Esophagus squamous epithelium (tissue), 4 donors: ENCODE results near the gene SLC34A1.

ENCODE experiments used
- CTCF ChIP-seq, 6 experiments: fragments of 450-650 bp in 4 of 6; fragments of 200-600 bp in 2 of 6; sonication (generic) in 2 of 6; IDR thresholded peaks; one replicate each; pipeline ENCODE4 v1.5.1; 2016 to 2019; ENCODE audit warnings: antibody characterized with exemption in 6 of 6, mild to moderate bottlenecking in 4 of 6, moderate library complexity in 4 of 6
- POLR2A ChIP-seq, 4 donors: fragments of 450-650 bp; IDR thresholded peaks; one replicate each; pipeline ENCODE4 v1.6.1; 2017; ENCODE audit warnings: antibody characterized with exemption in 4 of 4, mild to moderate bottlenecking in 4 of 4, moderate library complexity in 3 of 4

GRCh38 chr5:177438468-177438867, 54.2 kb downstream of the SLC34A1 start:
- TF ChIP-seq CTCF (IDR thresholded peaks at IDR 0.05): no peak
- TF ChIP-seq POLR2A (IDR thresholded peaks at IDR 0.05): no peak
